HepG2 (cell line): ENCODE results near the gene CSNK1D. TPM values are rescaled to one million over a fixed set of nuclear protein-coding genes. Genes with fewer than 3 reads are reported as not detected.

Experiments used
- ATF6 ChIP-seq: sonication (generic); formaldehyde crosslinking; conservative IDR thresholded peaks from 2 replicates; pipeline ENCODE4 v1.4.0; 2020; ENCODE audit warnings: missing genetic modification reagents
- CEBPG ChIP-seq: IDR thresholded peaks from 2 replicates; pipeline ENCODE4 v1.6.1; 2016
- HIVEP1 ChIP-seq: sonication (generic); formaldehyde crosslinking; IDR thresholded peaks from 2 replicates; pipeline ENCODE4 v1.4.0; 2020; ENCODE audit warnings: mild to moderate bottlenecking, missing genetic modification reagents
- HNF1B ChIP-seq: sonication (generic); formaldehyde crosslinking; IDR thresholded peaks from 2 replicates; pipeline ENCODE4 v1.5.1; 2020; ENCODE audit warnings: mild to moderate bottlenecking, moderate library complexity, missing genetic modification reagents
- KLF6 ChIP-seq: IDR thresholded peaks from 2 replicates; pipeline ENCODE4 v1.8.0; 2016; ENCODE audit warnings: missing biosample characterization, missing genetic modification reagents
- NFAT5 ChIP-seq: sonication (generic); formaldehyde crosslinking; IDR thresholded peaks from 2 replicates; pipeline ENCODE4 v1.4.0; 2020; ENCODE audit warnings: missing genetic modification reagents
- NPAS2 ChIP-seq: sonication (generic); formaldehyde crosslinking; IDR thresholded peaks from 2 replicates; pipeline ENCODE4 v1.8.0; 2022; ENCODE audit warnings: mild to moderate bottlenecking, missing genetic modification reagents, borderline replicate concordance
- PATZ1 ChIP-seq: sonication (generic); formaldehyde crosslinking; IDR thresholded peaks from 2 replicates; pipeline ENCODE4 v1.4.0; 2020; ENCODE audit warnings: missing genetic modification reagents
- POLR2G ChIP-seq: fragments of 200-400 bp; formaldehyde crosslinking; IDR thresholded peaks from 2 replicates; pipeline ENCODE4 v1.6.1; 2018; ENCODE audit warnings: mild to moderate bottlenecking, low read depth, low read length, moderate library complexity
- ZBTB14 ChIP-seq: sonication (generic); formaldehyde crosslinking; IDR thresholded peaks from 2 replicates; pipeline ENCODE4 v1.4.0; 2020; ENCODE audit warnings: missing genetic modification reagents
- ZNF264 ChIP-seq: sonication (generic); formaldehyde crosslinking; IDR thresholded peaks from 2 replicates; pipeline ENCODE4 v1.4.0; 2020; ENCODE audit warnings: missing genetic modification reagents
- ZNF44 ChIP-seq: sonication (generic); formaldehyde crosslinking; IDR thresholded peaks from 2 replicates; pipeline ENCODE4 v1.5.1; 2020; ENCODE audit warnings: mild to moderate bottlenecking, missing genetic modification reagents
- ZNF496 ChIP-seq: sonication (generic); formaldehyde crosslinking; IDR thresholded peaks from 2 replicates; pipeline ENCODE4 v1.8.1; 2023; ENCODE audit warnings: mild to moderate bottlenecking, moderate library complexity, missing genetic modification reagents; ENCODE audit not compliant: insufficient replicate concordance
- ZNF552 ChIP-seq: sonication (generic); formaldehyde crosslinking; IDR thresholded peaks from 2 replicates; pipeline ENCODE4 v1.9.0; 2022; ENCODE audit warnings: missing genetic modification reagents, mild to moderate bottlenecking, borderline replicate concordance
- ZNF660 ChIP-seq: sonication (generic); formaldehyde crosslinking; IDR thresholded peaks from 2 replicates; pipeline ENCODE4 v1.5.1; 2020; ENCODE audit warnings: mild to moderate bottlenecking, low read depth, missing genetic modification reagents, borderline replicate concordance
- polyA plus RNA-seq, 8 experiments: library from polyadenylated mRNA; depleted of rRNA in 3 of 8; stranded (reverse) in 7 of 8; unstranded in 1 of 8; fragments of >200 nt; fragmentation: Illumina TruSeq in 4 of 8; extraction: Trizol in 4 of 8; gene quantifications; 2 replicates each; pipeline versions ENCODE4 v1.2.1 to v1.2.3, GENCODE V29; 2011 to 2016; ENCODE audit warnings: low read depth in 4 of 8, missing spikeins in 1 of 8, mixed read lengths in 1 of 8; ENCODE audit not compliant: insufficient read depth in 1 of 8
- total RNA-seq, 5 experiments: library from RNA; depleted of rRNA; stranded (reverse); fragments of >200 nt; fragmentation: Illumina TruSeq; extraction: Trizol; gene quantifications; 2 replicates each; pipeline ENCODE4 v1.2.3, GENCODE V29; 2016; ENCODE audit warnings: low read depth in 1 of 5

CSNK1D gene
- total and polyA plus RNA-seq, 2 of the 13 experiments (the other 11 are each of a cell fraction or from before 2014, with no cell fraction given), result 31.5 to 128 TPM

GRCh38 chr17:82292251-82293154 lies 19.0 kb upstream of the CSNK1D start (continued):
- TF ChIP-seq ATF6 (0 out of 2 replicates have a peak, but pooled peaks have one; percentile 49), POLR2G (peak; percentile 100), PATZ1 (peak; percentile 62), ZNF552 (CRISPR knock-in tag) (no peak; the same call in 1 of the 2 replicates), ZNF264 (CRISPR knock-in tag) (peak; percentile 67), ZNF496 (CRISPR knock-in tag) (no peak), ZNF660 (CRISPR knock-in tag) (no peak), HIVEP1 (no peak), HNF1B (CRISPR knock-in tag) (peak; percentile 79), ZNF44 (CRISPR knock-in tag) (no peak), KLF6 (CRISPR knock-in tag) (peak; percentile 95), CEBPG (peak; percentile 54; the same call in 1 of the 2 replicates), NFAT5 (CRISPR knock-in tag) (peak; percentile 78; the same call in 1 of the 2 replicates), NPAS2 (CRISPR knock-in tag) (no peak), ZBTB14 (CRISPR knock-in tag) (no peak)
